Hematopoietic multipotent progenitor cell treated with erythropoietin and hydrocortisone succinate and interleukin-3 and kit ligand, for 8 days (in vitro differentiated cells): ENCODE measurements around the gene MXD1.

Experiments used
- DNase-seq: peaks from one replicate; pipeline ENCODE4 v3.0.0-alpha.2; 2015

MXD1 gene

GRCh38 chr2:69979902-69980807 is 65.2 kb downstream of the MXD1 start:
- DNase-seq = no peak

- no peak for DNase-seq
Measured at GRCh38 chr2:69983392-69983966, 68.6 kb downstream of the MXD1 start.

GRCh38 chr2:69985216-69985615 is 70.3 kb downstream of the MXD1 start:
- DNase-seq = no peak

DNA sequence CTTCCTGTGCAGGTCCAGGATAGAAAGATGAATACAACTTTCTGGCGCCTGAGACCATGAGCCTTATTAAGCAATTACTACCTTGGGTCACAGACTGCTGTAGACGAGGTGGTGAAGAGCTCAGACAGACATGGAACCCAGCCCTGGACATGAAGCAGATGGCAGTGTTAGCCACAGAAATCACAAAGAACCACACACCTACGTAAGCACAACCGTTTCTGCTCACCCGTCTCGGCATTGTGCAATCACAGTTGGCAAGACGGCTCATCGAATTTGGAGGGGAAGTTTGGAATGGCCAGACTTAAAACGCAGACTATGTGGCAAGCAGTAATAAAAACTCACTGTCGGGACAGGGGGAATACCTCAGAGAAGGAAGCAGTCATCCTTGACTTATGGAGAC is 70.8 kb downstream of the MXD1 start:
- DNase-seq = no peak

DNA sequence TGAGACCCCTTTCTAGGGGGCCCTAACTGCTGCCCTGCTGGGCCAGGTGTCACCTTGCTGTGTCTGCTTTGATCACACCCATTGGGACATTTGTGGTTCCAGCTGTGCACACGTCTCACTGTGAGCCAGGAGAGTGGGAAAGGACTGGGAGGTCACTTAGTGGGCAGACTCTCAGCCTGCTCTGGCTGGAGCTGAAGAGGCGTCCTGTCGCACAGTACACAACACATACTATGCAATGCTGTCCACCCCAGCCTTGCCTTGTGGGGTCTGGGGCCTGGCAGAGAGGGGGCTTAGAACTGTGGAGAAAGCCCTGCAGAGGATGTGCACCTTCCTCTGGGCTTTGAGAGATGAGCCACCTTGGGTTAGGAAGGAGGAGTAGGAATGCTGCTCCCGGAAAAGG is 71.8 kb downstream of the MXD1 start:
- no peak for DNase-seq

GRCh38 chr2:69988086-69988635 is 73.3 kb downstream of the MXD1 start:
- no peak for DNase-seq

- no peak for DNase-seq
Measured at GRCh38 chr2:69989009-69989408, 74.1 kb downstream of the MXD1 start.

GRCh38 chr2:69989441-69990105 is 74.7 kb downstream of the MXD1 start:
- peak; percentile 41 for DNase-seq
